Ecto neural progenitor cell (in vitro differentiated cells): ENCODE measurements around the gene TMEM255B.
A peak's percentile ranks its signal among the peaks of the same experiment; 100 is the strongest.

Experiments used
- DNase-seq: peaks from one replicate; pipeline ENCODE4 v3.0.0-alpha.2; 2018; ENCODE audit warnings: low spot score

Gene TMEM255B

DNA sequence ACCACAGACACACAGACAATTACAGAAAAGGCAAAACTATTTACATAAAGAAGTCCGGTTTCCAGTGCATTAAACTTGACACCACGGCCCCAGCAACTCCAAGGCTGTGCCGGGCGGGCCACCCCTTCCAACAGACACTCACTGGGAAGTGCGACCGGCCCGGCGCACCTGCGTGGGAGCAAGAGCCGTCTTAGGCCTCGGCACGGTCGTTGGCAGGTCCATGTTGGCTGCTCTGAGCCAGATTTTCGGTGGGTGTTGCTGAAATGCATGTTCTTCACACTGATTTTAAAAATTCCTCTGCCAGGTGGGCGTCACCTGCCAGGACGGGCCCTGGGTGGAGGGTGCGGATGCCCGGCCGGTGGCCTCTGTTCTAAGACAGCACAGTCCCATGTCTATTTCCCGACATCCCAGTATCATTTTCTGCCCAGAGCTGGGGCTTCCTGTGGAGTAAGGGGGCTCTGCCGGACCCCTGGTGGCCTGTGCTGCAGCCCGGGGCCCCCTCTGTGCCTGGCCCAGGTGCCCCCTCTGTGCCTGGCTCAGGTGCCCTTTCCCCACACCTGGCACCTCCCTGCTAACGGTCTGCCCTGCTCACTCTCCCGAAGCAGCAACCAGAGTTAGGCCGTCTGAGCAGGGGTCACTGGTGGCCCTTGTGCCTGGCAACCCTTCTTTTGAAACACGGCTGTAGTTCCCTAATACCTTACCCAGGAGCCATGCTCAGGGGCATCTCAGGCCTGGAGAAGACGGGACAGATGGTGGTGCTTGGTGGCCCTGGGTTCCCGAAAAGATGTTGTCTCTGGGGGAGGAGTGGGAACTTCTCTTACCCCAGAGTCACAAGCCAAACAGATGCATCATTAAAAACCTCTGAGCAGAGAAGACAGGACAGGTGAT lies 9.2 kb downstream of the TMEM255B start:
- DNase-seq, result no peak

DNA sequence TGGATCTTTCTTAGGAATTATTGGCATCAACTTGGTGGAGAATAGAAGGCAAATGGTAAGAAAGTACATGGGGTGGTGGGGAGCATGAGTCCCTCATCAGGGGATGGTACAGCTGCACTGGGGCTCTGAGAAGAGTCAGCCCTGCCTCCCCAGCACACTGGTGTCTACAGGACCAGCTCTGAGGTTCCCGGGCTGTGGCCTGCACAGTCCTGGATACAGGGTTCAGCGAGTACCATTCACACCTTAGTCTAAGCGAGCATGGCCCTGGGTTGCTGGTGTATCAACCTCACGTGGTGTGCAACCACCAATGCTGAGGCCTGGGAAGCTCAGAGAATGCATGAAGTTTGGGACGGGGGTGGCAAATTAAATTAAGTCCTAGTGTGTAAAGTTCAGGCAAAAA lies 10.1 kb downstream of the TMEM255B start:
- no peak for DNase-seq

GRCh38 chr13:113769881-113770280 lies 10.9 kb downstream of the TMEM255B start:
- no peak for DNase-seq

DNA sequence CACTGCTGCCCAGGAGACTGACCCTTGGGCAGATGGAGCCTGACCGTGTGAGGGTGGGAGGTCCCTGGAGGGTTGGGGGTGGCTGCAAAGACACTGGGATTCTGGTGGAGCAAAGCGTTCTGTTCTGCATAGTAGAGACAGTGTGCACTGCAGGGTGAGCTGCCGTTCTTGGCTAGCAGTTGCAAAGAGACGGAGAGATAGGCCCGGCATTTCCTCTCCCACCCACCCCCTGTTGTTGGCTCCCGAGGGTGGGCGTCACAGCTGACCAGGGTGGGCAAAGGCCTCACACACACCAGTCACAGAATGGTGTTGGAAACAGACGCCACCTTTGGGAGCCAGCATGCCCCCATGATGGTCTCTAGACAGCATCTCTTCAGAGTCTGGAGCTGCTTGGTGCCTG lies 11.4 kb downstream of the TMEM255B start:
- DNase-seq, result no peak

GRCh38 chr13:113770937-113771336 lies 11.9 kb downstream of the TMEM255B start:
- no peak for DNase-seq

DNA sequence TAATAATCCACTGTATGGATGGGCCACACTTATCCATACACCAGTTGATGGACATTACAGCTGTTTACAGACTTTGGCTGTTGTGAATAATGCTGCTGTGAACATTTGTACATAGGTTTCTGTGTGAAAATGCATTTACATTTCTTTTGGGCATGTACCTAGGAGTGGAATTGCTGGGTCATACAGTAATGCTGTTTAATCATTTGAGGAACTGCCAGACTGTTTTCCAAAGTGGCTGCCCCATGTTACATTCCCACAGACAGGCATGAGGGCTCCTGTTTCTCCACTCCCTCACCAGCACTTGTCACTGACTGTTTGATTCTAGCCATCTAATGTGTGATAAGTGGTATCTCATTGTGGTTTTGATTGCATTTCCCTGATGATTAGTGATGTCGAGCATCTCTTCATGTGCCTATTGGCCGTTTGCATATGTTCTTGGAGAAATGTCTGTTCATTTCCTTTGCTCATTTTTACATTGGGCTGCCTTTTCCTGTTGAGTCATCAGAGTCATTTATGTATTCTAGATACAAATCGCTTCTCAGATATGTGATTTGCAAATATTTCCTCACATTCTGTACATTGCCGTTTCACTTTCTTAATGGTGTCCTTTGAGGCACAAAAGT lies 12.8 kb downstream of the TMEM255B start:
- DNase-seq, result no peak

GRCh38 chr13:113774177-113775107 lies 15.4 kb downstream of the TMEM255B start:
- no peak for DNase-seq

DNA sequence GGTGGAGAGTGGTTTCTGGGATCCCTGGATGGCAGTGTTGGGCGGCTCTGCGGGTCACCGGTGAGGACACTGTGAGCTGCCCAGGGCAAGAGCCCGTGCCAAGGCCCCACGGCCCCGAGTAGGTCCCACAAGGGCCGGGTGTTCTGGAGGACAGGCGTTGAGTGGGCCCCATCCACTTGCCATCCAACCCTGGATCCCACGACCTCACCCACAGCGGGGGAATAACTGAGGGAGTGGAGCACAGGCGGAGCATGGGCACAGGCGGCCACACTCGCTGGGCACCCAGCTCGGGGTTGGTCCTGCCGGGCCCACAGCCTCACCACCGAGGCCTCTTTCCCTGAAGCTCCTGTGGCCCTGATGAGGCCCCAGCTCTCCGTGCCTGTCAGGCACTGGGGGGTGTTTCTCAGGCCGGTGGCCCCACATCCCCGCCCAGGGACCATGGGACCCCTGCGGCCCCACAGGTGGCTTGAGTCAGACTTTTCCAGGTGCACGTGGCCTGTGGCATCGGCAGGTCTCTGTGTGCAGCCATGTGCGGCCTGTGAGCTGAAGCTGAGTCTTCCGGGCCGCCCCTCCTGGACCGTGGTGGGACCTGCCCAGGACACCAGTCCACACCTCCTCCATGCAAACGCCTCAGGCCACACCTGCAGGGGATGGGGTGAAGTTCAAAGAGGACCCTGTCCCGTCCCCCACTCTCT lies 16.6 kb downstream of the TMEM255B start:
- DNase-seq, result no peak

GRCh38 chr13:113776231-113777125 lies 17.5 kb downstream of the TMEM255B start:
- DNase-seq, result no peak

DNA sequence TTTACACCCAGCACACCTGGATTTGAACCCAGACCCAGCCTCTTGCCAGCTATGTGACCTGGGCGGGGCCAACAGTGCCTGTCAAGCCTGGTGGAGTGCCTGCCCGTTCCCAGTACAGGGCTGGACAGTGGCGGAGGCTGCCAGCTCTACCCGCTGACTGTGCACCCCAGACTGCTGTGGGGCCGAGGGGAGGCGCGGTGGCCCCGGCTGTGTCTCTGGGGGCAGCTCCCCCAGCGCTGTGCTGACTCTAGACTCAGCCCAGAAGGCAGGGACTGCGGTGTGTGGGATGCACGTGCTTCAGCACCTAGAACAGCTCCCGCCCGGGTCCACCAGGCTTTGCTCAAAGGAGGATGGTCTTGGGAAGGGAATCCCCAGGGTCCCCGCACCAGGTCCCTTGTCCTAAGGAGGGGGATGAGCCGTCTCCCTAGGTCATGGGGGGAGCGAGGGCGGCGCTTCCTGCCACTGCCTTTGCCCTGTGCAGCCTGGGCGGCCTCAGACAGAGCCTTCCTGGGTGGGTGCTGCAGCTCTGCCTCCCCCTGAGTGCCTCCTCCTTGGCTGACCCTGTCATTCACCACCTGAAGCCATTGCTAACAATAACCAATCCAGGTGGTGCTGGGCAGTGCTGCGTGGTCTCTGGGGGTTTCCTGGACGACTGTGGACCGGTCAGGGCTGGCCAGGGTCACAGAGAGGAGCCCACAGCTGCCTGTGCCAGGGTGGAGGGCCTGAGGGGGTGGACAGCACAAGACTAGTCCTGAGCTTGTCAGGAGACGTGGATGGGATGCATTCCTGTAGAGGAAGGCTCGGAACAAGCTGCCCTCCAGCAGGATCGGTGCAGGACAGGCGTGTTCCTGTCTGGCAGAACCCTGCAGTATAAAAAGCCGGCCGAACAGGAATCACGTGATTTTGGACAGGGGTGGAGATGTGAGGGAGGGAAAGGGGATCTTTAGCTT lies 18.6 kb downstream of the TMEM255B start:
- DNase-seq, result peak; percentile 78

DNA sequence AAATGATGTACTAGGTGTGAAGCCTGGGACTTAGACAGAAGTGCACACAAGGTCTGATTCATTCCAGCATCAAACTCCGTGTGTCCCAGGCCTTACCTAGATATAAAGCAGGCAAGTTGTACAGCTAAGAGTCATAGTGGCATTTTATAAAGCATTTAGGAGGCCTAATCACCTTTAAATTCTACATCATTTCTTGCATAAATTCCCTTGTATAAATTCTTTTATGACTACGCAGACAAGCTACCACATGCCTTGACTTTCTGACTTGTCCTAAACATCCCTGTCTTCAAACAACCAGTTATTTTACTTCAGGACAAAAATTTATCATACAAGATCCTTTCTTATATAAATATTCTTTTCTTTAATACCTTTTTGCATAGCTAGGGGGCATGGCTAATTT lies 22.5 kb downstream of the TMEM255B start:
- DNase-seq, result no peak

GRCh38 chr13:113782472-113782871 lies 23.4 kb downstream of the TMEM255B start:
- DNase-seq, result no peak

DNA sequence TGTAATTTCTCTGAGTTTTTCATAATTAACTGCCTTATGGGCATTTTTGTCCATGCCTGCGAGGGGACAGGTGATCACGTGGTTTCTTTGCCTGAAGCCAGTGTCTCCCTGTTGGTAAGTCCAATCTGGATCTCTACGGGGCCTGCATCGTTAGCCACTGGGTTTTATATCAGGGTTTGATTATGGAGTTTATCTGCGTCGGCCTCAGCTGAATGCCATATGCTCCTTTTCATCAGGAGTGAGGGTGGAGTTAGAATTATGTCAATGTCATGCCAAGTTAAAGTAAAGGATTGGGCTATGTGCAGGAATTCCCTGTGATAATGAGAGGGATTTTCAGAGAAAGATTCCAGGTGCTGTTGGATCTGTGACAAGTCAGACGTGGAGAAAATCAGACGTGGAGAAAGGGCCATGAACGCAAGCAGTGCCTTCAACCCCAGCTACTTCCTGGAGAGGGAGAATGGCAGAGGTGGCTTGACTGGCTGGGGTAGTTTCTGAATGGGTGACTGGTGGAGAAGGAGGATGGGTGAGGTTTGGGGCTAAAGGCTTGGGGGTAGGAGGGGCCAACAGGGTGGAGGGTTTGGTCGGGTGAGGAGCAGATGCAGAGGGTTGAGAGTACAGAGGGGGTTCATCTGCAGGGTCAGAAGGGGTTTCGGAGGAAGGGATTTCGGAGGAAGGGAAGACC lies 24.3 kb downstream of the TMEM255B start:
- DNase-seq, result no peak

GRCh38 chr13:113783966-113784644 lies 25.1 kb downstream of the TMEM255B start:
- DNase-seq, result no peak

- DNase-seq, result no peak
Observed at GRCh38 chr13:113784645-113785024, 25.6 kb downstream of the TMEM255B start.

DNA sequence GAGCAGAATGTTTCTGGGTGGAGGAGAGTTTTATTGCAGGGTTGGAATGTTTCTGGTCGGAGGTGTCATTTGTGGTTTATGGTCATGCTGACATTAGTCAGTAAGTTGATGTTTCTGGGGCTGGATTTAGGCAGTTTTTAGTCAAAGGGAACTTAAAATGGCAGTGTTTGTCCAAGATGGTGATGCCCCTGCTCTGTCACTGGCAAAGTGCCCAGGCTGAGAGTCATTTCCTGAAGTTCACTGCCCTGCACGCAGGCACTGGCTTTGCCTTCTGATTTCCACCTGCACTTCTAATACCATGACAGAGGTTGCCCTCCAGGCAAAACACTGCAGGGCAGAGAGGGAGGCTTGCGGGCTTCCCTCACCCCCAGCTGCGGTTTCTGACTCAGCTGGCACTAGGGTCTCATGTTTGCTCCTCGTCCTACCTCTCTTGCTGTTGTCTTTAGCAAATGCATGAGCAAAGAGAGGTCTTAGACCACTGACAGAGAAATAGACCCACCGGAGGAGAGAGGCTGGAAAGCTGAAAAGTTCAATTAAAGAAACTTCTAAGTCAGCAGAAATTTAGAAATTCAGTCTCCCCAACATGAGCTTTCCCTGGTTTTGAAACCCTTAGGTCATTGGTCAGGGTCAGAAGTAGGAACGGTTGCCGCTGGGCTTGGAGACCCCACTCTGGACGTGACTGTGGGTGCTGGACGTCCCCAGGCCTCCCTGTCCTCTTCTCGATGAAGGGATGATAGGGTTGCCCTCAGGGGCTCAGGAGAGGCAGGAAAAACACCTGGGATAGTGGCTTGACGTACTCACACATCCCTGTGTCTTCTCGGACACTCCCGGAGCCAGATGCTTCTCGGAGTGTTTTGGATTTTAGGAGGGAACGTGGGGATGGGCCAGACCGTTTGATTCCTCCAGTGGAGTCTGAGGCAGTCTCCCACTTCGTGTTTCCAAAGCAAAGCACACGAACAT lies 26.3 kb downstream of the TMEM255B start:
- DNase-seq, result no peak

- DNase-seq, result no peak
Observed at GRCh38 chr13:113786262-113786841, 27.3 kb downstream of the TMEM255B start.
